H9 (cell line): Measurements from ENCODE around the gene DHX40. TPM values are rescaled to one million over a fixed set of nuclear protein-coding genes. Genes with fewer than 3 reads are reported as not detected.

ENCODE experiments used
- DNase-seq: peaks from one replicate; pipeline ENCODE4 v3.0.0-alpha.2; 2017
- H2AFZ ChIP-seq: one replicate; pipeline ENCODE4 v1.6.1; 2013; ENCODE audit warnings: mild to moderate bottlenecking, low read length, control low read depth, moderate library complexity
- H2AK5ac ChIP-seq: 2 replicates; pipeline ENCODE4 v1.6.1; 2013; ENCODE audit warnings: low read length, control low read depth, mixed read lengths; ENCODE audit not compliant: insufficient read length
- H2BK120ac ChIP-seq: one replicate; pipeline ENCODE4 v1.6.1; 2013; ENCODE audit warnings: low read depth, mild to moderate bottlenecking, low read length, control low read depth, inconsistent platforms; ENCODE audit not compliant: poor library complexity, severe bottlenecking
- H2BK12ac ChIP-seq: 2 replicates; pipeline ENCODE4 v1.6.1; 2013; ENCODE audit warnings: low read length, control low read depth, mixed read lengths, low read depth; ENCODE audit not compliant: insufficient read length
- H2BK15ac ChIP-seq: 2 replicates; pipeline ENCODE4 v1.6.1; 2013; ENCODE audit warnings: low read depth, low read length, control low read depth
- H2BK20ac ChIP-seq: one replicate; pipeline ENCODE4 v1.6.1; 2013; ENCODE audit warnings: low read depth, mild to moderate bottlenecking, low read length, control low read depth, inconsistent platforms; ENCODE audit not compliant: poor library complexity, severe bottlenecking
- H2BK5ac ChIP-seq: 2 replicates; pipeline ENCODE4 v1.6.1; 2013; ENCODE audit warnings: low read length, control low read depth, mixed read lengths; ENCODE audit not compliant: insufficient read length
- H3K14ac ChIP-seq: 2 replicates; pipeline ENCODE4 v1.6.1; 2013; ENCODE audit warnings: low read length, control low read depth; ENCODE audit not compliant: insufficient read depth
- H3K18ac ChIP-seq: 2 replicates; pipeline ENCODE4 v1.6.1; 2013; ENCODE audit warnings: low read depth, mild to moderate bottlenecking, mixed read lengths, low read length, control low read depth; ENCODE audit not compliant: insufficient read length
- H3K23ac ChIP-seq: 2 replicates; pipeline ENCODE4 v1.6.1; 2013; ENCODE audit warnings: low read length, control low read depth, mixed read lengths, low read depth; ENCODE audit not compliant: insufficient read length
- H3K23me2 ChIP-seq: 2 replicates; pipeline ENCODE4 v1.6.1; 2013; ENCODE audit warnings: low read depth, mild to moderate bottlenecking, mixed read lengths, low read length, control low read depth; ENCODE audit not compliant: insufficient read length, poor library complexity, severe bottlenecking
- H3K27ac ChIP-seq: 2 replicates; pipeline ENCODE4 v1.5.1; 2013; ENCODE audit warnings: low read length, control low read depth, mixed read lengths, low read depth; ENCODE audit not compliant: insufficient read length
- H3K27me3 ChIP-seq: 2 replicates; pipeline ENCODE4 v1.6.1; 2013; ENCODE audit warnings: low read length, control low read depth, inconsistent platforms; ENCODE audit not compliant: insufficient read depth
- H3K4ac ChIP-seq: 2 replicates; pipeline ENCODE4 v1.6.1; 2013; ENCODE audit warnings: low read depth, mild to moderate bottlenecking, control low read depth, inconsistent platforms, low read length, moderate library complexity
- H3K4me1 ChIP-seq: 2 replicates; pipeline ENCODE4 v1.6.1; 2013; ENCODE audit warnings: low read length, control low read depth, inconsistent platforms; ENCODE audit not compliant: insufficient read depth
- H3K4me2 ChIP-seq: 2 replicates; pipeline ENCODE4 v1.6.1; 2013; ENCODE audit warnings: low read length, control low read depth, mixed read lengths; ENCODE audit not compliant: insufficient read length, insufficient read depth
- H3K56ac ChIP-seq: 2 replicates; pipeline ENCODE4 v1.6.1; 2013; ENCODE audit warnings: low read depth, mild to moderate bottlenecking, mixed read lengths, low read length, control low read depth; ENCODE audit not compliant: insufficient read length
- H3K79me1 ChIP-seq: 2 replicates; pipeline ENCODE4 v1.6.1; 2013; ENCODE audit warnings: low read depth, mild to moderate bottlenecking, moderate library complexity, low read length, control low read depth, inconsistent platforms; ENCODE audit not compliant: insufficient read depth, poor library complexity, severe bottlenecking
- H3K79me2 ChIP-seq: 2 replicates; pipeline ENCODE4 v1.6.1; 2013; ENCODE audit warnings: low read length, control low read depth, inconsistent platforms; ENCODE audit not compliant: insufficient read depth
- H3K9ac ChIP-seq: 2 replicates; pipeline ENCODE4 v1.6.1; 2013; ENCODE audit warnings: low read length, control low read depth, mixed read lengths; ENCODE audit not compliant: insufficient read length; ENCODE audit errors: extremely low read depth
- H3K9me3 ChIP-seq: one replicate; pipeline ENCODE4 v1.6.1; 2013; ENCODE audit warnings: low read depth, low read length, inconsistent platforms; ENCODE audit not compliant: control insufficient read depth
- H3T11ph ChIP-seq: one replicate; pipeline ENCODE4 v1.6.1; 2013; ENCODE audit warnings: mild to moderate bottlenecking, low read length, control low read depth, inconsistent platforms
- H4K20me1 ChIP-seq: one replicate; pipeline ENCODE4 v1.6.1; 2013; ENCODE audit not compliant: control insufficient read depth, insufficient read length, insufficient read depth
- H4K5ac ChIP-seq: 2 replicates; pipeline ENCODE4 v1.6.1; 2013; ENCODE audit warnings: low read depth, mild to moderate bottlenecking, mixed read lengths, low read length, control low read depth; ENCODE audit not compliant: insufficient read length
- H4K8ac ChIP-seq: replicated peaks from 2 replicates; pipeline ENCODE4 v1.6.1; 2013; ENCODE audit warnings: low read length, control low read depth, mixed read lengths, low read depth; ENCODE audit not compliant: insufficient read length
- H4K91ac ChIP-seq: 2 replicates; pipeline ENCODE4 v1.6.1; 2013; ENCODE audit warnings: low read depth, mild to moderate bottlenecking, moderate library complexity, mixed read lengths, low read length, control low read depth; ENCODE audit not compliant: insufficient read length
- H3K27ac Mint-ChIP-seq, 3 experiments: 2 replicates in 2 of 3; 3 replicates in 1 of 3; pipeline ENCODE4 v1.8.0; 2020 to 2021; ENCODE audit warnings: mixed read lengths in 3 of 3, mild to moderate bottlenecking in 1 of 3, moderate library complexity in 1 of 3
- H3K27me3 Mint-ChIP-seq: 2 replicates; pipeline ENCODE4 v1.8.0; 2021; ENCODE audit warnings: low read depth, mild to moderate bottlenecking, moderate library complexity, mixed read lengths
- H3K36me3 Mint-ChIP-seq, 3 experiments: 2 replicates in 2 of 3; 3 replicates in 1 of 3; pipeline ENCODE4 v1.8.0; 2020 to 2021; ENCODE audit warnings: low read depth in 3 of 3, mixed read lengths in 3 of 3; ENCODE audit not compliant: insufficient read depth in 1 of 3
- H3K4me1 Mint-ChIP-seq, 2 experiments: 2 replicates each; pipeline ENCODE4 v1.8.0; 2020; ENCODE audit warnings: mixed read lengths in 2 of 2
- H3K4me3 Mint-ChIP-seq, 2 experiments: 2 replicates in 1 of 2; 3 replicates in 1 of 2; pipeline ENCODE4 v1.8.0; 2020 to 2021; ENCODE audit warnings: mild to moderate bottlenecking in 2 of 2, mixed read lengths in 2 of 2, moderate library complexity in 1 of 2
- H3K9me3 Mint-ChIP-seq, 2 experiments: 2 replicates in 1 of 2; 3 replicates in 1 of 2; pipeline ENCODE4 v1.8.0; 2020; ENCODE audit warnings: mild to moderate bottlenecking in 2 of 2, mixed read lengths in 2 of 2, moderate library complexity in 1 of 2
- CTCF ChIP-seq: fragments of 200-600 bp; sonication (generic); conservative IDR thresholded peaks from 3 replicates; pipeline ENCODE4 v1.8.0; 2021; ENCODE audit warnings: antibody characterized with exemption, mild to moderate bottlenecking
- WGBS: extraction: QIAGEN DNeasy Blood & Tissue Kit; methylation state at CpG from one replicate; pipeline ENCODE4 v1.1.7; 2013; ENCODE audit warnings: missing lambda C conversion rate, low lambda C conversion rate, mixed read lengths; ENCODE audit not compliant: insufficient read length; ENCODE audit errors: extremely low coverage; 5-methylcytosine and 5-hydroxymethylcytosine counted together
- total RNA-seq: library from RNA; stranded (reverse); gene quantifications from 2 replicates; pipeline ENCODE4 v1.2.1, GENCODE V29; 2021

Gene DHX40
- total RNA-seq, 1 experiment from 2014 or later = 28.8 TPM

GRCh38 chr17:59633658-59634359 is 68.4 kb downstream of the DHX40 start:
- DNase-seq = no peak
- Histone ChIP-seq H3K79me1 (peaks cover 11% of the 10 kb centered on the region), H3K4me2 (peak overlapping the region; percentile 8), H3K18ac (no peak overlapping the region), H2AK5ac (no peak overlapping the region), H2AFZ (no peak overlapping the region), H2BK20ac (no peak overlapping the region), H3K14ac (no peak overlapping the region; the same call in 1 of the 2 replicates), H4K5ac (no peak overlapping the region), H3K9me3 (no peaks in the 10 kb centered on the region), H3K9ac (no peak overlapping the region), H3K27ac (no peak overlapping the region), H3K4me1 (no peaks in the 10 kb centered on the region; the same call in 1 of the 2 replicates), H3K23ac (no peak overlapping the region), H4K8ac (no peak overlapping the region), H4K91ac (no peak overlapping the region), H3T11ph (no peak overlapping the region), H3K56ac (no peak overlapping the region), H2BK120ac (no peak overlapping the region), H3K23me2 (no peaks in the 10 kb centered on the region), H3K79me2 (peaks cover 49% of the 10 kb centered on the region; the same call in 1 of the 2 replicates), H2BK12ac (no peak overlapping the region), H3K4ac (no peak overlapping the region), H2BK15ac (no peak overlapping the region), H4K20me1 (no peaks in the 10 kb centered on the region), H2BK5ac (no peak overlapping the region), H3K27me3 (no peaks in the 10 kb centered on the region)
- TF ChIP-seq CTCF = no peak
- Mint-ChIP-seq H3K27ac (peak overlapping the region in 1 of 3 experiments; percentile 77; a peak in 1 of 7 replicates), H3K36me3 (peaks cover 13 to 20% (median 17%) of the 10 kb centered on the region in 3 experiments; a peak in 6 of 7 replicates), H3K4me1 (peaks cover 8 to 11% of the 10 kb centered on the region in 2 experiments), H3K9me3 (no peaks in the 10 kb centered on the region; a peak in 1 of 5 replicates), H3K27me3 (no peaks in the 10 kb centered on the region), H3K4me3 (no peak overlapping the region)
- no CpG with 5 or more reads among the region's 5 CpGs for WGBS
